Stimulated activated CD4-positive, alpha-beta T cell treated with anti-CD3 and anti-CD28 coated beads, Interleukin-12 subunit alpha, Interleukin-12 subunit beta, amount 100 ng/mL, for 24 hours (primary cell): ENCODE data around the gene PDE6A.

Source experiments
- DNase-seq, 2 experiments: peaks; one replicate each; pipeline ENCODE4 v3.0.0-alpha.2; 2020; ENCODE audit warnings: low read depth in 2 of 2

Gene PDE6A

DNA sequence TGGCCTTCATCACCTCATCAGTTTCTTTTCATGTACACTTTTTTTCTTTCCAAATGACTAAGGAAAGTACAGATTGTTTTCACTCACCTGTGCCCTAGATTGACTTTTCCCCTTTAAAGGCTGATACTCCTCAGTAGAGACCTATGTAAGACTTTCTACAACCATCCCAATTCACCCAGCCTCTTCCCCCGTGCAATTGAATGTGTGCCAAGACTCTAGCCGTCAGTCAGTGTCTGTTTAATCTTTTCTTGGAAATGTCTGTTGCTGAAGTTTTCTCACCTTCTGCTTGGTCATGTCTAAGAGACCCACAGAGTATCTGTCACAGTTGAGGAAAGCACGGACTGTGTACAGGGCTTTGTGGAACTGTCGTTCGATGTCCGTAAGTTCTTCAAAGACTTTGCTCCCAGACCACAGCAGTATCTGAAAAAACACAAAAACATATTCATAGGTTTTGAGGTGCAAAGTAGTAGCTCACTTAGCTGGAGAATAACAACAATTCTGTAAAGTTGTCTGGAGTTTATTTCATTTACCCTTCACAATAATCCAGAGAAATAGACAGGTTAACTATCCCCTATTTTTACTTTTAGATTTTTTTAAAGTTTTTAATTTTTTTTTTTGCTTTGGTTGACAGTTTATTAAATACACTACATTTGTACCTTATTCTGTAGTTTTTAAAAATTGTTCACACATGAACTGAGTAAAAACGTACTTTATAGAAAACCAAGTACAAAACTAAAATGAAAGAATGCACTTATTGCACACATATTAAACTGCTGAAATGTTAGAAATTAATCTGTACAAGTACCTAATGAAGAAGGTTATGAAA, 13.6 kb downstream of the PDE6A start:
- no peak for DNase-seq

DNA sequence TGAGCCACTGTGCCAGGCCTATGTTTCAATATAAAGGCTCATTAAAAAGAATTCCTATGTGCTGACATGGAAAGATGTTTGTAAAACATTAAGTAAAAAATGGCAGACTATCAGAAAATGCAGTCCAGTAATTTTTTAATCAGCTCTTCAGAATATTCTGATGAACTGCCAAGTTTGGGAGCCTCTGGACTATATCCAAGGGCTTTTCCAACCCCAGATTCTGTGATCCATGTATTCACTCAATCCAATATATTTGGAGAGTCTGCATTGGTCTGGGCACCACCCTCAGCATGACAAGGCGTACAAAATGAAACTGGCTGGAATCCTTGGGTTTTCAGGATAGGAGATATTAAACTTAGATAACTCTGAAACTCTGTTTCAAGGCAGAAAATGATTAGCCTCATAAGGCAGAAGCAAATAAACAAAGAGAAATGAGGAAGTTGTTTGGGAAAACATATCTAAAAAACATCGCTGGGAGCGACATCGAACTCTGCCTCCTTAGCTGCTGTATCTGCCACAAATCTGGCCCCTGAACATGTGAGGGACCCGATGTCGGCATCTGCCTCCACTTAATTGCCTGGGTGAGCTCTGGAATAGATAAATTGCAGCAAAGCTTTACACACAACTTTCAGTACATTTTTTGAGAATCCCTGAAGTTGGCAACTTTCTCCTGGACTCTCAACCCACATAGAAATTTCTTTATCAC, 14.4 kb downstream of the PDE6A start:
- no peak for DNase-seq

DNA sequence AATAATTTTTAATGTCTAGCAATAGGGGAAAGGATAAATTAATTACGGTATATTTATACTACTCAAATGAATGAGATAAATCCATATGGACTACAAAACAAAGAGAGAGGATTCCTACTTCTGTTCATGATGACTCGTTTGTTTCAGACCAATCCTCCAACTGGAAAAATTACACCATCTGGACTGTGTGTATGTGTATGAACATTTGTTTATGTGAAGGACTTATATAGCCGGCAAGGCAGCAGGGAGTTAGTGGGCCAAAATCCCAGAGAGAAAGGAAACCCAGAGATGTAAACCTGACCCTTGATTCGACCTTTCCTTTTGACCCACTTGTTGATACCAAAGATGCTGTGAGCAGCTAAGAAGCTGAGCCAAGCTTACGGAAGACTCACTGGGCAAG, 20.1 kb downstream of the PDE6A start:
- DNase-seq = no peak

DNA sequence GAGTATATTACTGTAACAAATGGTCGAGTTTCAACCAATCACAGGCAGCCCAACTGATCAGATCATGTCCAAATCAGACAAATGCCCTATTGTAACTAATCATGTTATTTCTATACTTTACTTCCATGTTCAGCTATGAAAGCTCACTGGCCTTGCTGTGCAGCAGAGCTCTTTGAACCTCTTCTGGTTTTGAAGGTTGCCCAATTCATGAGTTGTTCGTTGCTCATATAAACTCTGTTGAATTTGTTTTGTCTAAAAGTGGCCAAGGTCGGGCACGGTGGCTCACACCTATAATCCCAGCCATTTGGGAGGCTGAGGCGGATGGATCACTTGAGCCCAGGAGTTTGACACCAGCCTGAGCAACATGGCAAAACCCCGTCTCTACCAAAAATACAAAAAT, 21.6 kb downstream of the PDE6A start:
- no peak for DNase-seq

DNA sequence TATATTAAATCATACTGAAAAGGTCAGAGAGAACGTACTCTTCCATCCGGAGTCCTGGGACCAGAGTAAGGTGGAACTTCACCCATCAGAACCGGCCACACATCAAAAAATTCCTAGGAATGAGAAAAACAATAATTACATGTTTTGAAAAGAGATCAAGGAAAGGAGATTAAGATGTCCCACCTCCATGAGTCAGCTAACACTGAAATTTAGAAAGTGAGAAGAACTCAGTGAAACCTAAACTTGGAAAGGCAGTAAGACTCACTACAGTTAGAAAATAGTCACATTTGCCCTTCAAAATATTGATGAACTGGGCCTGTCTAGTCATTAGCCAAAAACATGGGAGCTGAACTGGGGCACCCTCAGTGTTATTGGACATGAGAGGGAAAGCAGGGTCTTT, 23.0 kb downstream of the PDE6A start:
- no peak for DNase-seq

DNA sequence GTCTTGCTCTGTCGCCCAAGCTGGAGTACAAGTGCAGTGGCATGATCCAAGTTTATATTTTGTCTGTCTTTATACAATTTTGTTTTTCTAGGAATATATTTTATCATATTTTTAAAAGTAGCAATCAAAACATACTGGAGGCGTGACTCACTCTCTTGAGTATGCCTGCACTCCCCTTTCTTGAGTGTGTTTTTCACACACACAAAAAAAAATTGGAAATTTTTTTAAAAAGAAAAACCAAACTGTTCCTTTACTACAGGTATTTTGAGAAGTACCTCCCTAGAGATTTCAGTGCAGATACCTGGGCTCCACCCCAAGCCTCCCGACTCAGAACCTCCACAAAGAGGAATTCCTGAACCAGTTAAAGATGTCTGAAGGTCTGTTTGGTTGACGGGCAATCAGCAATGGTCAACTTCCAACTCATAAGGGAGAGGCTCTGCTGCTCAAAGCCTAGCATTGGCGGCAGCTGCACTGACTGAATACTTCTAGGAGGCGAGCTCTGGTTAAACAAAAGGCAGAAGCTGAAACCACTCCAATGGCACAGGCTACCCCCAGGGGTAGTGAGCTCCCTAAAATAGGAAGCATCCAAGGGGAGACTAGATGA, 27.4 kb downstream of the PDE6A start:
- no peak for DNase-seq

DNA sequence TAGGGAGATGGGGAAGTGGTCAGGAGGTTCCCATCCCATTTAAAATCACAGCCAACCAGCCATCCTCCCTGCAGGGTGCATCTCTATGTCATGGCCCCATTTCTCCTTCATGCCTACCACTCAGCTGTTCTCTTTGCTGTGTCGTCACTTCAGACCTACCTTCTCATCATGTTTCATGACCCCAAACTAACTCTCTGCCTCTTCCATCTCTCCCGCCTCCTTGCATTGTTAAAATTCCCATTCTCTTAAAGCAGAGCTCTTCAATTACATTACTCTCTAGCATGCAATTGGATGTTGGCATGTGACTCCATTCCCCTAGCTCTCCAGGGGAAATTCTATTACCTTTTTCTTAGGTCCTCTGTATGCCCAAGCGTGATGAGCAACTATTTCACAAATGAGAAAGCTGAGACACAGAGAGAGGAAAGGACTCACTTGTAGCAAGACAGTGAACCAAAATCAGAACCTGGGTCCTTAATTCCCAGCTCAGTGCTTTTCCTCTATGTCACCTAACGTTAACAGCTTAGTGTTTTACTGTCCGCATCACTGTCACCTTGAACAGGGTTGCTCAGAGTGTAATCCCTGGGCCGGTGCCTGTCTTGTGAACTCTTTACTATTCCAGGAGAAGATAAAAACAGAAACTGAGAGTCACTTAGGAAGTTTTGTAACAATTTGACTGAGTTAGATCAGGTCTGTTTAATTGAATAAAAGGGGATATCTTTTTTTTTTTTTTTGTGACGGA, 28.1 kb downstream of the PDE6A start:
- no peak for DNase-seq

DNA sequence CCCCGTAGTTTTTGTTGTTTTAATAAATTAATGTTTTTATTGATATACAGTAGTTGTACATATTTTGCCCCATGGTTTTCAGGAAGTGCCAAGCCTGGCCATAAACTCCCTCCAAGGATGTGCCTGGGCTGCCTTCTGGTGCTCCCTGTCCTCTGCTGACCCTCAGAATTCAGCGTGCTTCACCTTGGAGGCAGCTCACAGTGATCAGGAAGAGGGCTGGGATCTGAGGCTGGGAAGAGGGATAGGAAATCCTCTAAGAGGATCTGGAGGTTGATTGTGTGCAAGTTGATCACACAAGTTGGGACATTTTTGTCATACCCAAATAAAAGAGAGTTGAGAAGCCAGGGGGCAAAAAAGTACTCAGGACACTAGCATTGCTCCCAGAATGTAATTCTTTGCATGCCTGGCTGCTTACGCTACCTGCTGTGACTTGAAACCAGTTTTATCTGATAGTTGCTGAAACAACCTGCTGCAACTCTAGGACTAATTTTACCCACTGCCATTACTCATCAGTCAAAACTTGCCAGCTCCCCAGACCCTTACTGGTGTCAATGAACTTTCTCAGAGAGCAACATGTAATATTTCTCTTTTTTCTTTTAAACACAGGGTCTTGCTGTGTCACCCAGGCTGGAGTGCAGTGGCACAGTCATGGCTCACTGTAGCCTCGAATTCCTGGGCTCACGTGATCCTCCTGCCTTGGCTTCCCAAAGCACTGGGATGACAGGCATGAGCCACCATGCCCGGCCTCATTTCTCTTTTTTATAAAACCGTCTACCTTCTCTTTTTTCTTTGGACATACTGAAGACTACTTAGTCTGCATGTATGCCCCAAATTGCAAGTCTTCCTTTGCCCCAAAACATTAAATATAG, 29.0 kb downstream of the PDE6A start:
- DNase-seq = no peak

DNA sequence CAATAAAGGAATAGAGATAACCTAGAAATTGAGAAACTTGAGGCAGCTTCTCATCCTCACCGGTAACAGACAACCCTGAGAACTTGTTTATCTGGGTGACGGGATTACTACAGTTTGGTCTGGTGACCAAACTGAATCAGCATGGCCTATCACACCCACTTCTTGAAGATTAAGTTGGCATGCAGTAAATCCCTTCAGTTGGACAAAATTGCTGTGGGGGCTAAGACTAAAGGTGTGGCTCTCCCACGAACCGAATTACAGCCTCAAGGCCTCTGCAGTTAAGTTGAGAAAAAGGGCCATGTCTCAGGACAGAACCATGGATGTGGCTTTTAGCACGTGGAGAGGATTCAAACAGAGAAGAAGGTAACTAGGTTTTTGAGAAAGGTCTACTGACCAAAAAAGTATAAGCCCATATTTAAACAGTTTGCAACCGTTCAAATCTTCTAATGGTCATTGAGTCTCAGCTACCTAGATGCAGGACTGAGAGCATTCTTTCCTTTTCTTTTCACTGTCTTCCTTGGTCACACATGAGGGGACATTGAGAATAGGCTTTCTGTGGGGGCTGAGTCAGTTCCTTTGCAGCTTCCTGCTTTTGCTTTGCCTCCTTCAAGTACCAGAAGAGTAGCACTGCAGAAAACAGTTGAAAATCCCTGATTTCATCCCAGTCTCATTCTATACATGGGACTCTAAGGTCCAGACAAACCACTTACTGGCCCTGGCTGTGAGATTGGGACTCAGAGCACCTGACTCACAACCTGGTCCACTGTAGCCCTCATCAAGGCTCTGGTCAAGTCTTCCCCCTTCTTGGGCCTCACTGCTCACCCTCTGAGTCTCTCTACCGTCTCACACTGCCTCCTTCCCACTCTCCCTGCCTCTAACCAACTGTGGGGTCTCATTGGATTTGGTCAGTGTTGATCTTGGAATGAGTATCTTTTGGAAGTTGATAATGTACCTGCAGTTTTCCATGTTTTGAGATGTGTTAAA, 30.9 kb downstream of the PDE6A start:
- no peak for DNase-seq

DNA sequence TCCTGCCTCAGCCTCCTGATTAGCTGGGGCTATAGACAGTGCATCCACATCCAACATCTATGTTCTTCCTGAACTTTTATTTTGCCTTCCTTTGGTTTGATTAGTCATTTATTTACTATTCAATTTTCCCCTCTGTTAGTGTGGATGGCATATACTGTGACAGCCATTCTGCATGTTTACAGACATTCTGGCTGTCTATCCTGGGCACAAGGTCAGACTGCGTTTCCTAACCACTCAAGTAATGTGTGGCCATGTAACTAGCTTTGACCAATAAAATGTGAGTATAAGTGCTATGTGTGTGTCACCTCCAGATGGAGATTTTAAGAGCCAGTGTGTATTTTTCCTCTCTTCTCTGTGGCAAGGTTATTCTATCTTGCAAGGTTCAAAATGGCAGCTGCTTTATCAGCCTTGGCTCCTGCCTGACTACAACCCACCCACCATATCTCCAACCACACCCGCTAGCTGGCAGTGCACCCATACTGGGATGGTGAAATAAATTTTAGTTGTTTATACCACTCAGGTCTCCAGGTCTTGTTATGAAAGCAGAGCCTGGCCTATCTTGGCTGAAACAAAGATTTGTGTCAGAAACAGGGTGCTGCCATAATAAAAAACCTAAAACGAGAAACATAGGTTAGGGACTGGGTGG, 32.2 kb downstream of the PDE6A start:
- no peak for DNase-seq

DNA sequence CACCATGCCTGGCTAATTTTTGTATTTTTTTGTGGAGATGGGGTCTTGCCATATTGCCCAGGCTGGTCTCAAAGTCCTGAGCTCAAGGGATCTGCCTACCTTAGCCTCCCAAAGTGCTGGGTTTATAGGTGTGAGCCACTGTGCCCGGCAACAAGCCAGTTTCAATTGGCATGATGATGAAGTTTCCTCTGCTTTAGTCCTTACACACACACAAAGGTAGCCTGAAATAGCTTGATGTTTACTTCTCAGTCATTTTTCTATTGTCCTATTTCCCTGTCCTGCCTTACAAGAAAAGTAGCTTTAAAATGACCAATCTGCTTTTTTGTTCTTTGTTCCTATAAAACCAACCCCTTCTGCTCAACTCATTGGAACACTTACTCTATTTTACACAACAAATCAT, 33.6 kb downstream of the PDE6A start:
- no peak for DNase-seq

DNA sequence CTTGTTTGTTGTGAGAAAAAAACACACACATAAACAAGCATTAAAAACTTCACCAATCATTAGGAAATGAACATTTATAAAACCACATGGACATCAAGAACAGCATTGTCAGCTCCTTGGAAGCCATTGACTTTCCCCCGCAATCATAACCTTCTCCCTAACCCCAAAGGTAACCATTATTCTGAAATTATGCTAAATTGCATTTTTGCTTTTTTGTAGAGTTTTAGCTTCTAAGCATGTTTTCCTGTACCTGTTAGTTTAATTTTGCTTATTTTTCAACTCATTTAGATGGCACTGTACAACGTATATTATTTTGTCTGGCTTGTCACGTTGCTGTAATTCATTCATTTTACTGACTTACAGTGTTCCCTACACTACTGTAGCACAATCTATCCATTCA, 36.8 kb downstream of the PDE6A start:
- DNase-seq = no peak

DNA sequence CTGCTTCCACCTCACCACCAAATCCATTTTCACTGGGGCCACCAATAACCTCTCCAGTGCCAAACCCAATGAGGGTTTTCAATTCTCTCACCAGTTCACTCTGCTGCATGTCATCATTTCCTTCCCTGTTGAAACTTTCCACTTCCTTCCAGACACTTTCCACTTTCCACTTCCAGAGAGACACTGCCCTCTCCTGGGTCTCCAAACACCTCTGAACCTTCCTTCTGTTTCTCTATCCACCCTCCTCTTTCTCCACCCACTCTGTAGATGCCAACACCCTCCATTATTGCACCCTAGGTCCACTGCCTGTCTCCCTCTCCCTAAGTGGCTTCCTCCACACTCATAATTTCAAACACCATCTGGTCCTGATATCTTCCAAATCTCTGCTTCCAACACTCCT, 39.6 kb downstream of the PDE6A start:
- no peak for DNase-seq

DNA sequence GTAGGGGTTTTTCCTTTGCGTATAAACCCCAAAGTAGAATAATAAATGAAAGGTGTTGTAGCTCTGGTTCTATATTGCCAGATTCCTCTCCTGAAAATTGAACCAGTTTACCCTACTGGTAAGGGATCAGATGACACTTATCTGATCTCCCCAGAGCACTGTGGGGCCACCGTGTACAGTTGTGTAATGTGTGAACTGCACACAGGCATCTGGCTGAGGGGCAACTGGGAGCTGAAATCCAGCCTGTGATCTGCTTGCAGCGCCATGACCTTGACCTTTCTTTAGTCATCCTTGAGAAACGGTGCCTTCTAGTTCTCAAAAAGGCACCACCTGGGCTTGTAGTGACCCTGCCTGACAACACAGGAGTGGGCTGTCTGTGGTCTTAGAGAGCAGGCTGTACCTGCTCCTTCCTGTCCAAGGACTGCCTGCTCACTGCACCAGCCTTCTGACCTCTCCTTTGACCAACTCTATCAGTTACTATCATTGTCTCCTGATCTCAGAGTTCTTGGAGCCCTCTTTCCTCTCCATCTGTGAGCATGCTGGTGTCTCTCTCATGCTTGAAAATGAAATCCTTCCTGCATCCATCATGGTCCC, 40.2 kb downstream of the PDE6A start:
- DNase-seq = no peak

DNA sequence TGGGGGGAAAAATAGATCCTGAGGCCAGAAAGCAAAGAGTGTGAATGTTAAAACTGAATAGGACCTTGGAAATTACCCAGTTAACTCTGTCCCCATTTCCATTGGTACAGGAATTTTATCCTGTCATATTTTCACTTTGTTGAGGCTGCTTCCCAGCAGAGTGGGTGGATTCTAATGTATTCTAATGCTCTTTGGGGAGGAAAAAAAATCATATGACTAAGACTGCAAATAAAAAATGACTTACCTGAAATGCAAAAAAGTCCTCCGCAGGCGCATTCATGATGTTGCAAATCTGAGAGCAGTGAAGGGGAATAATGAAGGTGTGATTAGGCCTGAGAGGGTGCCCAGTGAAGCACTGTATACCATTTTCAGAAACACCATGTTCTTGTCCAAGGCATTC, 41.2 kb downstream of the PDE6A start:
- no peak for DNase-seq

DNA sequence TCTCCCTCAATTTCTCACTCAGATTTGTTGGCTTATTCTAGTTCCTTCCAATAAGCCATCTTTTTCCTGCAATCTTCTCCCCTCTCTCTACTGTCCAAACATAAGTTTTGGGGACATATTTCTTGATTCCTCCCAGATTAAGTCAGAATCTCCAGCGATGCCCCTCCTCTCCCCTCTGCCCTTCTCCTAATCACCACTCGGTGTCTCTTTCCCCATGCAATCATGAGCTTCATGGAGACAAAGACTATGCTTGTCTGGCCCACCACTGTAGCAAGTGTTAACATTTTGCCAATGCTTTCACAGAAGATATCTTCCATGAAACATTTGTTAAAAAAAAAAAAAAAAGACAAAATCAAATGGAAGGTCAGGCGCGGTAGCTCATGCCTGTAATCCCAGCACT, 42.4 kb downstream of the PDE6A start:
- no peak for DNase-seq

DNA sequence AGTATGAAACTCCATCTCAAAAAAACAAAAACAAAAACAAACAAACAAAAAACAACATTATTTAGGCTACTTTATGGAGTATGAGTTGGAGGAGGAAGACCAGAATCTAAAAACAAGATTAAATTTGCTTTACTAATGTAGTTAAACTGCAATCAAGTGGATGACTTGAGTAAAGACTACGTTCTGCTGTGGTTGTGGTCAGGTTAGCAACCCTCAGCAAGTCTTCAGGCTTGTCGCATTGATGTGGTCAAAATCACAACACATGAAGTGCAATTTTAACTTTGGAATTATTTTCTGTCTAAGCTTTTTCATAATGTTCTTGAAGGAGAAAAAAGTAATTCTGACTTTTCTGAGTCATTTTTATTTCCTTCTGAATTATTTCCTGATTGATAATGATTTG, 43.1 kb downstream of the PDE6A start:
- no peak for DNase-seq

DNA sequence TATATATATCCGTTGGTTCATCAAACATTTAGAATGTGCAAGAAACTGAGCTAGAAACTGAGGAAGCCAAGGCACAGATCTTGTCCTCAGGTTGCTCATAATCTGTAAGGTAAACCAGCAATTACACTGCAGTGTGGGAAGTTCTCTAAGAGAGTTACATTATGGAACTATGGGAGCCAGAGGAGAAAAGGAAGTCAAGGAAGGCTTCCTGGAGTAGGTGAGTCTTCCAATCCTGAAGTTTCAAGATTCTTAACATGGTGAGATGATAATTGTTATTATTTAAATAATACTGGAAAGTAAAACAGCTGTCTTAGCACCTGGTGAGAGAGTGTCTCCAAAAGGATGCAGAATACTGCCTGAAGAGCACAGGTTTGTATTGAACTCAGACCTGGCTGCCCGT, 44.2 kb downstream of the PDE6A start:
- DNase-seq = no peak

DNA sequence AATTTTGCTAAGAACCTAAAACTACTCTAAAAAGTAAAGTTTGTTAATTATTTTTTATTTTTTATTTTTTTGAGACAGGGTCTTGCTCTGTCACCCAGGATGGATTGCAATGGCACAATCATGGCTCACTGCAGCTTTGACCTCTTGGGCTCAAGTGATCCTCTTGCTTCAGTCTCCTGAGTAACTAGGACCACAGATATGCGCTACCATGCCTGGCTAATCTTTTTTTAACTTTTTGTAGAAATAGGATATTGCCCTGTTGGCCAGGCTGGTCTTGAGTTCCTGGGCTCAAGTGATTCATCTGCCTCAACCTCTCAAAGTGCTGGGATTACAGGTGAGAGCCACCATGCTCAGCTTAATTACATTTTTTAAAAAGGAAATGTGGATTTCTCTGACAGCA, 45.8 kb downstream of the PDE6A start:
- no peak for DNase-seq
